Transverse colon (tissue), 4 donors: ENCODE results near the gene ANGPTL8.

Experiments
- EP300 ChIP-seq: sonication (generic); formaldehyde crosslinking; IDR thresholded peaks from one replicate; pipeline ENCODE4 v1.6.1; 2017; ENCODE audit warnings: antibody characterized with exemption, low read depth
- POLR2A ChIP-seq: fragments of 450-650 bp; IDR thresholded peaks from one replicate; pipeline ENCODE4 v1.6.1; 2016; ENCODE audit warnings: antibody characterized with exemption, mild to moderate bottlenecking, moderate library complexity
- POLR2AphosphoS5 ChIP-seq, 3 donors: sonication (generic); formaldehyde crosslinking; IDR thresholded peaks; one replicate each; pipeline ENCODE4 v1.6.1; 2016; ENCODE audit warnings: antibody characterized with exemption in 3 of 3
- TF ChIP-seq, protein P1 (sequence below), 5 experiments: fragments of 200-600 bp in 3 of 5; fragments of 450-650 bp in 2 of 5; sonication (generic) in 3 of 5; IDR thresholded peaks; 1 replicate in 2 of 5; 2 replicates in 3 of 5; pipeline ENCODE4 v1.5.1; 2016 to 2017; ENCODE audit warnings: antibody characterized with exemption in 5 of 5, inconsistent platforms in 3 of 5, mild to moderate bottlenecking in 2 of 5, moderate library complexity in 1 of 5

DNA sequence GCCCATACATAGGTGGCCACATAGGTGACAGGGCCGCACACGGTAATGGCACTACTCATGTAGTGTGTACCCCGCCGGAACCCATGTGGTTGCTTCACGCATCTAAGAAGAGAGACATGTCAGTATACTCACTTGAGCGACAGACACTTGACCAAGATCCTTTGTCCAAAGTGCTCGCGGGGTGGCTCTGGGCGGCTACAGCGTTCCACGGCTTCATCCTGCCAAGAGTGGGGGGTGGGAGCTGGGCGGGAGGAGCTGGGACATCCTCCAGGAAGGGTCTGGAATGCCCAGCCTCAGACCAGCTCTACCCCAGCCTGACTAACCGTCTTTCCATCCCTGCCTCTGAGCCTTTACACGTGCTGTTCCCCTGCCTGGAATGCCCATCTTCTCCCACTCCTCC is 8.5 kb downstream of the ANGPTL8 start:
- TF ChIP-seq, protein P1, sequence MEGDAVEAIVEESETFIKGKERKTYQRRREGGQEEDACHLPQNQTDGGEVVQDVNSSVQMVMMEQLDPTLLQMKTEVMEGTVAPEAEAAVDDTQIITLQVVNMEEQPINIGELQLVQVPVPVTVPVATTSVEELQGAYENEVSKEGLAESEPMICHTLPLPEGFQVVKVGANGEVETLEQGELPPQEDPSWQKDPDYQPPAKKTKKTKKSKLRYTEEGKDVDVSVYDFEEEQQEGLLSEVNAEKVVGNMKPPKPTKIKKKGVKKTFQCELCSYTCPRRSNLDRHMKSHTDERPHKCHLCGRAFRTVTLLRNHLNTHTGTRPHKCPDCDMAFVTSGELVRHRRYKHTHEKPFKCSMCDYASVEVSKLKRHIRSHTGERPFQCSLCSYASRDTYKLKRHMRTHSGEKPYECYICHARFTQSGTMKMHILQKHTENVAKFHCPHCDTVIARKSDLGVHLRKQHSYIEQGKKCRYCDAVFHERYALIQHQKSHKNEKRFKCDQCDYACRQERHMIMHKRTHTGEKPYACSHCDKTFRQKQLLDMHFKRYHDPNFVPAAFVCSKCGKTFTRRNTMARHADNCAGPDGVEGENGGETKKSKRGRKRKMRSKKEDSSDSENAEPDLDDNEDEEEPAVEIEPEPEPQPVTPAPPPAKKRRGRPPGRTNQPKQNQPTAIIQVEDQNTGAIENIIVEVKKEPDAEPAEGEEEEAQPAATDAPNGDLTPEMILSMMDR (IDR thresholded peaks at IDR 0.05): no peak
- TF ChIP-seq EP300 (no peak), POLR2A (no peak), POLR2AphosphoS5 (IDR thresholded peaks at IDR 0.05) (no peak)
